Measurements from ENCODE around the gene SNX10. TPM values are rescaled to one million over a fixed set of nuclear protein-coding genes. Genes with fewer than 3 reads are reported as not detected.

SNX10 gene
- total and polyA plus RNA-seq, 7 donors = 1.7 to 8.2 (median 4.9) TPM

- Histone ChIP-seq H3K4me1 (no peaks in the 10 kb centered on the region), H3K36me3 (no peaks in the 10 kb centered on the region), H3K27me3 (peaks cover 0 to 8% (median 0%) of the 10 kb centered on the region in 3 donors), H3K4me3 (no peak overlapping the region), H3K27ac (no peak overlapping the region), H3K9me3 (no peaks in the 10 kb centered on the region)
- no peak for TF ChIP-seq CTCF (IDR thresholded peaks at IDR 0.05)
- TF ChIP-seq POLR2A (IDR thresholded peaks at IDR 0.05) = no peak
- no peak for TF ChIP-seq EP300 (IDR thresholded peaks at IDR 0.05)
- no peak for TF ChIP-seq POLR2AphosphoS5 (IDR thresholded peaks at IDR 0.05)
- DNase-seq = no peak
- intact Hi-C loops (cut with DNase I) = no loop called here
- WGBS, 2 donors = 70 to 87% methylated on average over 4 of the region's 4 CpGs
Observed at GRCh38 chr7:26356929-26357798, 65.5 kb downstream of the SNX10 start.

GRCh38 chr7:26357799-26358151, 66.1 kb downstream of the SNX10 start:
- no peak overlapping the region for H3K27ac ChIP-seq
- WGBS, 2 donors = 80 to 91% methylated on average over 2 of the region's 2 CpGs
- DNase-seq = no peak
- H3K36me3 ChIP-seq = no peaks in the 10 kb centered on the region
- H3K4me1 ChIP-seq = no peaks in the 10 kb centered on the region
- H3K27me3 ChIP-seq = peaks cover 0 to 3% (median 0%) of the 10 kb centered on the region in 3 donors
- TF ChIP-seq CTCF (IDR thresholded peaks at IDR 0.05) = no peak
- TF ChIP-seq POLR2AphosphoS5 (IDR thresholded peaks at IDR 0.05) = no peak
- TF ChIP-seq POLR2A (IDR thresholded peaks at IDR 0.05) = no peak
- TF ChIP-seq EP300 (IDR thresholded peaks at IDR 0.05) = no peak
- H3K4me3 ChIP-seq = no peak overlapping the region
- no peaks in the 10 kb centered on the region for H3K9me3 ChIP-seq
- intact Hi-C loops (cut with DNase I) = no loop called here

GRCh38 chr7:26360650-26361049, 69.0 kb downstream of the SNX10 start:
- TF ChIP-seq POLR2A (IDR thresholded peaks at IDR 0.05) = no peak
- no peak for TF ChIP-seq CTCF (IDR thresholded peaks at IDR 0.05)
- TF ChIP-seq EP300 (IDR thresholded peaks at IDR 0.05) = no peak
- no peak for TF ChIP-seq POLR2AphosphoS5 (IDR thresholded peaks at IDR 0.05)
- Histone ChIP-seq H3K36me3 (no peaks in the 10 kb centered on the region), H3K27me3 (peaks cover 0 to 4% (median 0%) of the 10 kb centered on the region in 3 donors), H3K4me1 (peaks cover 0 to 8% (median 0%) of the 10 kb centered on the region in 4 donors), H3K27ac (no peak overlapping the region), H3K4me3 (no peak overlapping the region), H3K9me3 (no peaks in the 10 kb centered on the region)
- 63 to 75% methylated on average over 3 of the region's 3 CpGs for WGBS, 2 donors
- intact Hi-C loops (cut with DNase I) = loop anchor here (5.0 kb wide), 1 partner anchor 283 kb away; no protein-coding TSS in a partner anchor
- no peak for DNase-seq

GRCh38 chr7:26361637-26362036, 70.0 kb downstream of the SNX10 start:
- no peak for DNase-seq

More at GRCh38 chr7:26361637-26362036, 70.0 kb downstream of the SNX10 start:
- H3K36me3 ChIP-seq = no peaks in the 10 kb centered on the region
- intact Hi-C loops (cut with DNase I) = loop anchor here (5.0 kb wide), 1 partner anchor 284 kb away; no protein-coding TSS in a partner anchor
- peaks cover 0 to 13% (median 0%) of the 10 kb centered on the region in 3 donors for H3K27me3 ChIP-seq
- H3K27ac ChIP-seq = no peak overlapping the region
- no peak for TF ChIP-seq POLR2AphosphoS5 (IDR thresholded peaks at IDR 0.05)
- no peak for TF ChIP-seq CTCF (IDR thresholded peaks at IDR 0.05)
- TF ChIP-seq EP300 (IDR thresholded peaks at IDR 0.05) = no peak
- no peak for TF ChIP-seq POLR2A (IDR thresholded peaks at IDR 0.05)
- H3K4me1 ChIP-seq = peaks cover 0 to 8% (median 0%) of the 10 kb centered on the region in 4 donors
- no peaks in the 10 kb centered on the region for H3K9me3 ChIP-seq
- no peak overlapping the region for H3K4me3 ChIP-seq
- 80 to 92% methylated on average over 3 of the region's 3 CpGs for WGBS, 2 donors
